Spleen (tissue), 7 donors: ENCODE data around the gene TYW1.
"Not testable (repeated sequence)": the region's sequence is repeated elsewhere in the genome, so short reads cannot be mapped to it uniquely, and the experiment has no call there.

Experiments
- POLR2A ChIP-seq, 3 donors: fragments of 450-650 bp; IDR thresholded peaks; one replicate each; pipeline ENCODE4 v1.5.1; 2017; ENCODE audit warnings: antibody characterized with exemption in 3 of 3, mild to moderate bottlenecking in 1 of 3
- TF ChIP-seq, protein P1 (sequence below), 11 experiments: fragments of 200-600 bp in 7 of 11; fragments of 450-650 bp in 4 of 11; sonication (generic) in 4 of 11; IDR thresholded peaks in 8 of 11; conservative IDR thresholded peaks in 3 of 11; 1 replicate in 7 of 11; 2 replicates in 4 of 11; pipeline versions ENCODE4 v1.4.0 to v1.8.0; 2016 to 2021; ENCODE audit warnings: antibody characterized with exemption in 11 of 11, inconsistent platforms in 4 of 11, mild to moderate bottlenecking in 1 of 11
- donor health status: DM: no; HTN: no; CAD: no; lungs with moderate emphysema.
- donor health status: DM: no; HTN: no; CAD: no.
- donor health status: DM: no; HTN: no; CAD: no.

DNA sequence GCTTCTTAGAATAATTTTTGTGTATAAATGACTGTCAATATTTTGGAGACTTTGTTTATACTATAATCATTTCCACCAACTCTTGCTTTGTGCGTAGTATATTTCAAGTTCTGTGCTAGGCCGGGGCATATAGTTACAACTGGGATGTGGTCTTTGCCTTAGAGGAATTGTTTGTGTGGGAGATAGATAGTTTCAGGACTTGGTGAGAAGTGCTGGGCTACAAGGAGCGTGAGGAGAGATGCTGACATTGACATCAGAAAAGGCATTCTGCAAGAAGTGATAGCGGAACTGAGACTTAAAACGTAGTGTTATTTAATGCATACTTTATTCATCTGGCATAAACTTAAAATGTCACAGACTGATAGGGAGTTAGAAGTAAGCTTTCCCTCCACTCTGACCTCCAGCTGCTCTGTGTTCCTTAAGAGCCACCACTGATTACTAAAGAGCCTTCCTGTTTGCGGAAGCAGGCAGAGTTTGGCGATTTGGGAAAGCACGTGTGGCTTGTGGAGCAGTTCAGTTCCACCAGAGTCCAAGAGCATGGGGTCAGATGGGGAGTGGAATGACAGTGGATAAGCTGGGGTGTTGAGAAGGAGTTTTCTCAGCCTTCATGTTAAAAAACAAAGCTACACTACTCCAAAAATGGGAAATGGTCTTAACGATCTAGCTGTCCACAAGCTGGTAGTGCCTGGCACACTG is 146.6 kb downstream of the TYW1 start:
- TF ChIP-seq, protein P1, sequence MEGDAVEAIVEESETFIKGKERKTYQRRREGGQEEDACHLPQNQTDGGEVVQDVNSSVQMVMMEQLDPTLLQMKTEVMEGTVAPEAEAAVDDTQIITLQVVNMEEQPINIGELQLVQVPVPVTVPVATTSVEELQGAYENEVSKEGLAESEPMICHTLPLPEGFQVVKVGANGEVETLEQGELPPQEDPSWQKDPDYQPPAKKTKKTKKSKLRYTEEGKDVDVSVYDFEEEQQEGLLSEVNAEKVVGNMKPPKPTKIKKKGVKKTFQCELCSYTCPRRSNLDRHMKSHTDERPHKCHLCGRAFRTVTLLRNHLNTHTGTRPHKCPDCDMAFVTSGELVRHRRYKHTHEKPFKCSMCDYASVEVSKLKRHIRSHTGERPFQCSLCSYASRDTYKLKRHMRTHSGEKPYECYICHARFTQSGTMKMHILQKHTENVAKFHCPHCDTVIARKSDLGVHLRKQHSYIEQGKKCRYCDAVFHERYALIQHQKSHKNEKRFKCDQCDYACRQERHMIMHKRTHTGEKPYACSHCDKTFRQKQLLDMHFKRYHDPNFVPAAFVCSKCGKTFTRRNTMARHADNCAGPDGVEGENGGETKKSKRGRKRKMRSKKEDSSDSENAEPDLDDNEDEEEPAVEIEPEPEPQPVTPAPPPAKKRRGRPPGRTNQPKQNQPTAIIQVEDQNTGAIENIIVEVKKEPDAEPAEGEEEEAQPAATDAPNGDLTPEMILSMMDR (IDR thresholded peaks at IDR 0.05 in 8 of 11, conservative IDR thresholded peaks at IDR 0.05 in 3 of 11): not testable (repeated sequence)
- not testable (repeated sequence) for TF ChIP-seq POLR2A (IDR thresholded peaks at IDR 0.05)
